ENCODE results near the gene CCR6.
"Not testable (repeated sequence)": the region's sequence is repeated elsewhere in the genome, so short reads cannot be mapped to it uniquely, and the experiment has no call there.

CCR6 gene

DNA sequence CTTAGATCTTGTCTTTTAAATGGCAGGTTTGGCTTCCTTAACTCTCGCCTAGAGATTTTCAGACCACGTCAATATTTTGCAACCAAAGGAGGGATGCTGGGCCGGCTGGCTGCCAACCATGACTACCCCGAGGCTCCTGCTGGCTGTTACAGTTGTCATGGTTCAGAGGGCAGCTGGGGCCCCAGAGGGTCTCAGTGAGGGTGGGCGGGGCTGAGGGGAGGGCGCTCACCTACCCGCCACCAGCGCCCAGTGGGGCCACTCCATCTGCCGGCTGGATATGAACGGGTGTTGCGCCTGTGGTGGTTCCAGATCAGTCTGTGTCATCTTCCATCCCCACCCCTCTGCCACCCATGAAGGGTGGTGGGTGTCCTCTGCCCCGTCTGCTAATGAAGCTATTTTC lies 22.6 kb downstream of the CCR6 start:
- DNase-seq: no peak

DNA sequence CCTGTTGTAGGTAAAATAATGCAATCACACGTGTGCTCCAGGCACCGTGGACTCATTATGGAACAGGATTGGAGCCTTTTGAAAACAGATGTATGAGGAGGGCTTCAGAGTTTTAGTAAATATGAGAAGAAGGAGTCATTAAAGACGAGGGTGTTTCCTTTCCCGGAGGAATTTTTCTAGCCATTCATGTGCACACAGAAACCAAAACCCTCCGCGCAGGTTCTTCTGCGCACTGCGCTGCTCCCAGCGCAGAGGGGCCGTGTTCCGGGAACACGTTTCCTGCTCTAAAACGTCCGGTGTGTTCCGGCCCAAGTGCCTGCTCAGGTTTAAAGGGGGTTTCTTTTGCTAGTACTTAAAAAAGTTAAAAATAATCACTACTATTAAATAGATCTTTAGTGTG lies 23.2 kb downstream of the CCR6 start:
- DNase-seq: no peak

DNA sequence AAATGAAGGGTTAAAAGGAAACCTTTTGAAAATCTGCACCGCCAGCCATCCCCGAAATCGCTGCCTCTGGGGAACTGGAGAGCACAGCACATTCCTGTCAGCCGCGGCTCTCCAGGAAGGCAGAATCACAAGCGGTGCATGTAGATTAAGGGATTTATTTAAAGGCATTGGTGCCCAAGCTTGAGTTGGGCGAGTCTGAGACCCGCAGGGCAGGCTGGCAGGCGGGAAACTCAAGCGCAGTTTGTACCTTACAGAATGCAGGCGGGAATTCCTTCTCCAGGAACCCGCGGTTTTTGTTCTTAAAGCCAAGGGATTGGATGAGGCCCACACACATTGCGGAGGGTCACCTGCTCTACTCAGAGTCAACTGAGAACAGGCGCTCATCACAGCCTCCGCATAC lies 24.1 kb downstream of the CCR6 start:
- DNase-seq: no peak

DNA sequence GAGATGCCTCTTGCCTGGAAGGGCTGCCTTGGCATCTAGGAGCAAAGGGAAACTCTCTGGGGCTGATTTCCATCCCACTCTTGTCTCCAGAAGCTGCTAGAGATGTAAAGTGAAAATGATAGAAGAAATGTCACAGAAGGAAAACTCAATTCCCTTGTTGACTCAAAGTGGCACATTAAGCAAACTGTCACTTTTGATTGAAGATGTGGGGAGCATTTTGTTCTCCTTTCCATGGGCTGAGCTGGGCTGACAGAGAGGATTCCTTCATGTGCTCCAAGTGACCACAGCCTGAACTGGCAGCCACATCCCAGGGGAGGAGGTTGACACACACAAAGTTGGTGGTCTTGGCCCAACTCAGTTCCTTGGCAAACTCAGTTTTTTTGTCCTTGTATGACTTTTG lies 25.1 kb downstream of the CCR6 start:
- DNase-seq: peak in 1 of 14 donors; percentile 12

DNA sequence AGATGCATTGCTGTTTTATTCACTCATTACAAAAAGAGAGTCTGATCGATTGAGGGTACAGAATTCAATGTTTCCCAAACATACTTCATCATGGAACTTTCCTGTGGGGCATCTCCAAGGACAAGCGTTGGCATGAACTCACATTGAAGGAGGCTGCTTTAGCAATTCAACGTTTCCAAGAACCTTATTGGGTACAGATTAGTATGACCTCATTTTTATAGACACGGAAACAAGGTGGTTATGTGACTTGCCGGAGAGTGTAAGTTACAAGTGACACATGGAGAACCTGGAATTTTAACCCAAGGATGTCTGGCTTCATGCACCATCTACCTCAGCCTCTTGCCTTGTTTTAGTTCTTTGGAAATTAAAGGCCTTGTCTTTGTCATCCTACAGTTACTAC lies 26.1 kb downstream of the CCR6 start:
- no peak for DNase-seq

DNA sequence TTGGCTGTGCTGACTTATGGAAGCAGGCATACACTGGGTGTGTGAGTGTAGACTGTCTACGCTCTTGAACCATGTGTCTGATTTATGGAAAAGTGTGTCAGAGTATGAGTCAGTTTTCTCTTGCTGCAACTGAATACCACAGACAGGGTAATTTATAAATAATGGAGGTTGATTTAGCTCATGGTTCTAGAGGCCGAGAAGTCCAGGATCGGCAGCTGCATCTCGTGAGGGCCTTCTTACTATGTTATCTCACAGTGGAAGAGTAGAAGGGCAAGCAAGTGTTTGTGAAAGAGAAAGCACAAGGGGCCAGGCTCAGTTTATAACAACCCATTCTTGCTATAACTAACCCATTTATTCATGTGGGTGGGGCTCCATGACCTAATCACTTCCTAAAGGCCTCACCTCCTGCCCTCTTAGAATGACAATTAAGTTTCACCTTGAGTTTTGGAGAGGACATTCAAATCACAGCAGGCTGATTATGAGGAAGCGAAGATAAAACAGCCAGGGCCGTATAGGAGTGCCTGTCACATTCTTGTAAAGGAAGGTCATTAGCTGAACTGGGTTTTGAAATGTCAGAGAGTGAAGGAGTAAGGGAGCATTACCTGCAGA lies 28.1 kb downstream of the CCR6 start:
- no peak for DNase-seq

DNA sequence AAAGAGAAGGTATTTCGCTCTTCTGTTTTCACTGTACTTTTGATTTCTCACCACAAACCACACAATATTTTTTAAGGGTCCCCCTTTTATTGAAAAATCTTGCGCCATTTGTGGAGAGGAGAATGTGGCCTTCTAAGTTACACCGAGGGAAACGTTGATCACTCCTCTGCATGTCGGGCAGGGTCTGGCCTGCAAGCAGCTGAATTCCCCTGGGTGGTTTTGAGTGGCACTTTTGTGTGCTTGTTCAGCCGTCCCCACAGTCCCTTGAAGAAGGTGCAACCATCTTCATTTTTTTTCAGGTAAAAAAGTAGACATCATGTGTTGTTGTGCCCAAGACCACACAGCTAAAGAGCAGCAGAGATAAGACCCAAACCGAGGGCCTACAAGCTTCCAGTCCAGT lies 28.8 kb downstream of the CCR6 start:
- no peak for DNase-seq

DNA sequence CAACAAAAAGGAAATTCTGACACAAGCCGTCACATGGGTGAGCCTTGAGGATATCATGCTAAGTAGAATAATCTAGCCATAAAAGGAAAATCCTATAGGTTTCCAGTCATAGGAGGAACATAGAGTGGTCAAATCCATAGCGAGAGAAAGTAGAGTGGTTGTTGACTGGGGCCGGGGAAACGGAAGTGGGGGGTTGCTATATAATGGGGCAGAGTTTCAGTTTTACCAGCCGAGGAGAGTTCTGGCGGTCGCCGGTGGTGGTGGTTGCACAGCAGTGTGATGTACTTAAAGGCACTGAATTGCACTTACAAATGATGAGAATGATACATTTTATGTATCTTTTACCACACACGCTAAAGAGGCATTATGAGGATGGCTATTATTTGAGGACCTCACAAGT lies 30.0 kb downstream of the CCR6 start:
- no peak for DNase-seq

DNA sequence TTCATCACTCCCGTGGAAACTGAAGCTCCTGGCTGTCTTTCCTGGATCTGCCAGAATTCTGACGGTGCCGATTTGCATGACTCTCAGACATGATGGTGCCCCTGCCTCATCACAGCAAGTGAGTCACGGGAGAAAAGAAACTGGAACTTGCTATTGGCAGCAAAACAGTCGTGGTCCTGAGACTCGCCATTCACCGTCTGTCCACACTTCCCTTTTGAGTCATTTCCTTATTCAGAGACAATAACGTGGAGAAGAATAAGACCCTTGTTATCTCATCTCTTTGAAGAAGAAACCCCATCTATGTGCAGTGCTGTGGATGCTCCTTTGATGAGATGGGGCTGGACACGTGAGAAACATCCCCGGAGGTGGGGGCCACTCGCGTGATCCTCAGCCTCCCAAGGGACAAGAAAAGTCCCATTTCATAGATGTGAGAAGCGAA lies 30.6 kb downstream of the CCR6 start:
- peak in 8 of 14 donors; percentile 9 to 67 (median 39) for DNase-seq

DNA sequence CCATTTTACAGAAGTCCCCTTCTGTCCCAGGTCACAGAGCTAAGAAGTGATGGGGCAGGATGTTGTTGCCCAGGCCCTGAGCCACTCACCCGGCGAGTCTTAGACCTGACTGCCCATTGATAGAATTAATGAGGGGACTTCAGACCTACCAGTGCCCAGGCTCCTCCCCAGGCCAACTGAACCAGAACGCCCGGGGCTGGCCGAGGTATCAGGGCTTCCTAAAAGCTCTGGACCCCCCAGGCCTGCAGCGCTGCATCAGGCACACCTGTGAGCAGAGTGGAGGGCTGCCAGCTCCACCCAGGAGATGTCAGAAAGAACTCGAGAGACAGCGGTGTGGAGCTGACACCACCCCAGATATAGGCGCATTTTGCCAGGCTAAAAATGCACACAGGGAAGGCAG lies 31.4 kb downstream of the CCR6 start:
- no peak for DNase-seq

DNA sequence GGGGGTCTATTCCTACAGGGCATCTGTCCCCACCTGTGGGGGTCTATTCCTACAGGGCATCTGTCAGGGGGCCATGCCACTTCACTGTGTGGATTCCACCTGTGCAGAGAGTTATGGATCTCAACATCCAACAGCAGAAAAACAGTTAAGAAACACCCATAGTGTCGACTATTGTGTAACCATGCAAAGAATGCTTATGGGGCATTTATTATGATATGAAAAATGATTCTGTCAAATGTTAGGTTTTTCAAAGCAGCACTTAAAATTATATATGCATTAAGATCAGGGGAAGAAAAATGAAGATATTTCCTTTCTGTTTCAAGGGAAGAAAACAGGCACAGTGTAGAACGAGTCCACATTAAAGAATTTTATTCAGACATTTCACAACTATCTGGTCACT lies 32.0 kb downstream of the CCR6 start:
- DNase-seq: no peak

DNA sequence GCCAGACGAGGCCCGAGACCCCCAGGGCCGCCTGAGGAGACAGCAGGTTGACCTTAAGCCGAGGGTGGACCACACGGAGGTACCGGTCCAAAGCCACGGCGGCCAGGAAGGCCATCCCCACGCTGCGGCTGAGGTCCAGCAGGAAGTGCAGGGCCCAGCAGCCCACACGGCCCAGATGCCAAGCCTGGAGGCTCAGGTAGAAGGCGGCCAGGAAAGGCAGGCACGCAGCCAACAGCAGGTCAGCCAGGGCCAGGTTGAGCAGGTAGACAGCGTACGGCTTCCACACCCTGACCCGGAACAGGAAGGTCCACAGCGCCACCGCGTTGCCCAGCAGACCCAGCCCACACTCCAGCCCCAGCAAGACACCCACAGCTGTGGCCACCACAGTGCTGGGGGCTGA lies 34.5 kb downstream of the CCR6 start:
- no peak for DNase-seq

DNA sequence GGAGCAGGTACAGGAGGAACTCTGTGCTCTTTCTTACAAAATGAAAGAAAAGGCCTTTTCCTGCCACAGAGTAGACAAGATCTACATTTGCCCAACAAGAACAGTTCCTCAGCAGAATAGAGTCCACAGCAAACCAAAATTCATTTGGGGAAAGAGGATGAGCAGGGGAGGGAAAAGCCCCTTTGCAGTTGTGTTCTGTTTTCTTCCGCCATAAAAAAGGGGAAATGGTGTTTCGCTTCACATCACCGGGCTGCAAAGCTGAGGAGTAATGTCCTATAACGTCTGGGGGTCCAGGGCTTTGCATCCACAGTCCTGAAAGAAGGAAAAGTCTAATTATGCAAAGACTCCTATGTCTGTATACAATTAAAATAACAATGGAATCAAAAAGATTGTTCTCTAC lies 35.0 kb downstream of the CCR6 start, which contains the start of gene GPR31:
GPR31 (minus strand) TSS at position 118 of the 400 bp plus-strand sequence. CDS start 149 bp downstream, outside the sequence.
- DNase-seq: no peak

DNA sequence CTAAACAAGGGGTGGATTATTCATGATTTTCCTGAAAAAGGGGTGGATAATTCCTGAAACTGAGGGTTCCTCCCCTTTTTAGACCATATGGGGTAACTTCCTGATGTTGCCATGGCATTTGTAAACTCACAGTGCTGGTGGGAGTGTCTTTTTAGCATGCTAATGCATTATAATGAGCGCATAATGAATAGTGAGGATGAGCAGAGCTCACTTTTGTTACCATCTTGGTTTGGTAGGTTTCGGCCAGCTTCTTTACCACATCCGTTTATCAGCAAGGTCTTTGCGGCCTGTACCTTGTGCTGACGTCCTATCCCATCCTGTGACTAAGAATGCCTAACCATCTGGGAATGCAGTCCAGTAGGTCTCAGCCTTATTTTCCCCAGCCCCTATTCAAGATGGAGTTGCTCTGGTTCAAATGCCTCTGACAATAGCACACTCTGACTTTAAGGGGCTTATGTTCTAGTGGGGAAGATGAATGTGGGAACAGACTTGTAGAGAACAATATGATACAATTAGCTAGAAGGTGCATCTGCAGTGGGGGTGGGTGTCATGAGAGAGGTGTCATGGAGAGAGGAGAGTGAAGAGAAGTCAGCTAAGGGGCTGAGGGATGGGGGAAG lies 39.1 kb downstream of the CCR6 start:
- no peak for DNase-seq

DNA sequence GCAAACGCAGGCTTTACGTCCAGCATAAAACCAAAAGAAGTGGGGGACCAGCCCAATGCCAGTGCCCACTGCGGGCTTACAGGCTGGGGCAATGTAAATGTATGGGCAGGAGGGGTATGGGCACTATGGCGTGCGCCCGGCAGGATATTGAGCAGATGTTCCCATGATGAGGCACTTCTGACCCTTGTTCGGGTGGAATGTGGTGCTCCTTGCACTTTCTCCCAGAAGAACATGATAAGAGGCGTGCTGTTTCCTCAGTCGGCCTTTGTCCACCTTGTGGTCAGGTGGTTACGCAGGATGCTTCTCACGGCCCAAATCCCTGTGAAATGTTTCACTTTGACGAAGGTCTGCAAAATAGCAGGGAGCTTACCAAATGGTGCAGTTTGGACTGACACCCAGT lies 39.7 kb downstream of the CCR6 start:
- no peak for DNase-seq

DNA sequence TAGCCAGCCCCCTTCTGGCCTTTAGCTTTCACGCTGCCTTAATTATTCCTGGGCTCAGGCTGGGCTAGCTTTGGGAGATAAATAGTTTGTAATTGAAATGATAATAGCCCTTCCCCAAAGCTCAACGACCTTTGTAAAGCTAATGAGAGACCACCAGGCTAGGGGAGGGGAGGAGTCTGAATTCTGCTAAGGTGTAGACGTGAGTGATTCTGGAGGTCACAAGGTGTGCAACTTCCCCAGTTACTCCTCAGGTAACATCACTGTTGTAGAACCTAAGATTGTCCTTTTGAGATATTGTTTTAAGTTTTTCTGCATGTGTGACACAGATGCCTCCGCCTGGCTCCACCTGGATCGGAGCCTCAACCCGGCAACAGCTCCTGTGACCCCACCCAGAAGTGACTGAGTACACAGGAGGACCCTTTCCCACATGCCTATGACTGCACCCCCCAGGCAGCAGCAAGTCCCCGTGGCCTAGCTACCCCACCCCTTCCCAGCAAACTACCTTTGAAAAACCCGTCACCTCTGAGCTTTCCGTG lies 40.6 kb downstream of the CCR6 start:
- no peak for DNase-seq

DNA sequence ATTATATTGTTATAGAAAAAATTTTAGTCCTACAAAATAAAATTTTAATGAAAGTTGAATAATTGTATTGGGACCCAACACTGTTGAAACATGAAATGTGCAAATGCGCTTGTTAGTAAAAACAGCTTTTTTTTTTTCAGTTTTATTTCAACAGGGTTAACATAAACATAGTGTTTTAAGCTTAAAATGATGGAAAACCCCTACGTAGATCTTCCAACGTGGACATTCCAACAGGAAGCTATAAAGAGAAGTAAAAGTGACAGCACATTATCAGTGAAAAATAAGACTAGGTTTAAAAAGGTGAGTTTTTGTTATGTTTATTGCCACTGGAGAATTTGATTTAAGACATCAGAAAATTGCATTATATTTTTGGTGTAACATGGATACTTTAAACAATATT lies 41.4 kb downstream of the CCR6 start:
- no peak for DNase-seq

DNA sequence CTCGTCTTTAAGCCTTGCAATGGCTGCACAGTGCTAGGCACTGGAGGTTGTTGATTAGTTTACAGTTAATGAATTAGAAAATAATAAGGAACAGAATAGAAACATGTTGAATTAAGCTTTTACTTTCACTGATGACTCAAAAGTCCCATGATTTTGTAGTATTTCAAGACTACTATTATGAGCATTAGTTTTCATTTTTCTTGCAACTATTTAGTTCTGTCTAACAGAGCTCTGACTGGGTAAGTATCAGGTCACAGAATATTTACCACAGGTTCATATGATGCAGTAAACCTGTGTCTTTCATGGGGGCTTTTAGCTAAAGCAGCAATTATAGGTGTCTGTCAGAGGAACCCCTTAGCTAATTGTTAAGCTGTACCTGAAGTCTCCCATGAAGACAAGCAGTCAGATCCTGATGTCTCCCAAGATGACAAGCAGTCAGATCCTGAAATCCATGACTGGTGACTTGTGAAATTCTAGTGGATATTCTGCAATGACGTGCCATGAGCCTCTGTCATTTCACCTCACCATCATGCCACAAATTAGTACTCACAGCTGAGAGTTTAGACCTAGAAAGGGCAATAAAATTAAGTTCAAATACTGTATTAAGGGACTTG lies 43.1 kb downstream of the CCR6 start:
- no peak for DNase-seq

DNA sequence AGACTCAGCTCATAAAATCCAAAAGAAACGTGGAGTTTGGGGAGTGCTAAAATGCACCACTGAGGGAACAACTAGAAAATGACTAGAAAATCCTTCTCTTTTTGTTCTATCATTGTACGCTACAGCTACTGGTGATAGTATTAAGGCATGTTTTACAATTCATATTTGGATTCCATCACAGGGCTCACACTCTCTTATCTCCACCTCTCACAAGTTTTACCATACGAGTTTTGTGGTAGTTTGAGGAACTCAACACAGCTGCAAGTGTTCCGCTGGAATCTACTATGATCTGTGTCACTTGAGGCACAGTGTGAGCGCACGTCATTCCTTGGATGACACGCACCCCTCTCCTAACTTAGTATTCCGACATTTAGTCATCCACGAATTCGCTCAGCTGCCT lies 44.8 kb downstream of the CCR6 start:
- DNase-seq: not testable (repeated sequence)

DNA sequence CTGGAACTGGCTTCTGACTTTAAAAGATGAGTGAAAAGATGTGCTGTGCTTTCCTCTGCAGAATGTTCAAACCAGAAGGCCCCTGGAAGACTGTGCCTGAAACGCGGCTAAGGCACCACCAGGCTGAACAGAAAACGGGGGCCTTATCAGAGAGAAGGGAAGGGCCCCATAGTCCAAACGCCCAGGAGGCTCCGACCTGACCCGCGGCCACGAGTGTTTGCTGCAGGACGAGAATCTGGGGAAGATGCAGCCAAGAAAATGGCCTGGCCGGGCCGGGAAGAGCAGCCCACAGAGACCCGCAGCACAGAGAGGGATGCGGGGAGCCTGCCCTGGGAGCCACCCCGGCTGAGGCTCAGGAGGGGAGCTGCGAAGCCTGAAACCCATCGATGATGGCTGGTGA lies 45.4 kb downstream of the CCR6 start:
- not testable (repeated sequence) for DNase-seq

DNA sequence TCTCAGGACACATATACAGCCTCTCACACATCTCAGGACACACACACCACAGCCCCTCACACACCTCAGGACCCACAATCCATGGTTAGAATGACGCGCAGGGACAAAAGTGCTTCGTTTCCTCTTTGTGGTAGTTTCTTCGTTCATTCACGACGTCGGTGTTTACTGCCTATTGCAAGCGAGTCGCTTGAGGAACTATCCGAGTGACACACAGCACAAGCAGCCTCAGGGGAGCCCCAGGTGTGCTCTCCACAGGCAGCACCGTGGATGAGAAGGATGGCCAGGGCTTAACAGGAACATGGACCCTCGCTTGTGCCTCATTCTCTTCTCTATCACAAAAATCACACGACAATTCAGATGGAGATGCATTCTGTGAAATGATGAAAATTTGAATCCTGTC lies 47.0 kb downstream of the CCR6 start:
- DNase-seq: not testable (repeated sequence)

DNA sequence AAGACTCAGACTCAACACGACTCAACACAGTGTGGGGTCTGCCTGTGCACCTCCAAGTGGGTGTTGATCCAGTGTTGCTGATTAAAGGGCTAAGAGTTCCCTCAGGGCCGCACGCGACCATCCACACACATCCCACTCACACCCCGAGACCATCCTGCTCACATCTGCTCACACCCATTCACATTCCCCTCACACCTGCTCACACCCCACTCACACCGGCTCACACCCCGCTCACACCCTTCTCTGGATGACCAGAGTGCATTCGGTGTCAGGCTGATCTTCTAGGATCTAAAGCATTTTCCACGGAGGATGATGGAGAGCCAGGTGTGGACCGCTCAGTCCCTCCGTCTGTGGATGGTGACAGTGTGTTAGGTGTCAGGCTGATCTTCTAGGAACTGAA lies 48.4 kb downstream of the CCR6 start:
- not testable (repeated sequence) for DNase-seq

DNA sequence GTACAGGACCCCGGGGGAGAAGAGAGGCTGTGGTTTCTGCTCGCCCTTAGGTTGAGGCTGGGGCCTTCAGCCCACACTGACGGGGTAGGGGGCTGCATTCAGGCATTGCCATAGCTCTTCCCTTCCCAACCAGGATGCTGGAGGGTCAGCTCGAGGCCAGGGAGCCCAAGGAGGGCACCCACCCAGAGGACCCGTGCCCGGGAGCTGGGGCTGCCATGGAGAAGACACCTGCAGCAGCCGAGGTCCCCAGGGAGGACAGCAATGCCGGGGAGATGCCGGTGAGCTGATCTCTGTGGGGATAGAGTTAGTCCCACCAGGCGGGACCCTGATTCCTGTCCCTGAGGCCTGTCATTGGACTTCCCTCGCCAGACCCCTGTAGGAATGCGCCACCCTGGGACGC lies 49.1 kb downstream of the CCR6 start:
- not testable (repeated sequence) for DNase-seq

DNA sequence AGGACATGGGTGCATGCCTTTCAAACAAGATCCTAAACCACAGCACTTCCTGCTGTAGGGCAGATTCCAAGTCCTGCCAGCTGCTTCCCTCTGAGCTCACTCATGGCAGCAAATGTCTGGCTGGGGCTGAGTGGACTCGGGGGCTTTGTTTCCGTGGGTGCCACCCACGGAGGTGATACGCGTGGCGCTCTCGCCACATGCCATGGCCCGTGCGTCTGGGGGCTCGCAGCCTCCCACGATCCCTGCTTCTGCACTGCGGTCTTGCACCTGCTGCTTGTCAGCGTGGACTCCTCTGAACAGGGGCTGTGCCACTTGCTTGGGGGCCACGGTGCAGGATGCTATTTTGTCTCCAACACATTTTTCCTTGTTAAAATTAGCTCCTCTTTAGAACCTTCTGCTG lies 54.4 kb downstream of the CCR6 start:
- not testable (repeated sequence) for DNase-seq
